GM12878 (cell line): ENCODE data around the gene AP5B1.

Experiments used
- ATF3 ChIP-seq: IDR thresholded peaks from 2 replicates; pipeline ENCODE4 v1.6.1; 2011; ENCODE audit warnings: low read depth, mild to moderate bottlenecking, low read length, moderate library complexity, borderline replicate concordance; ENCODE audit errors: extremely low read depth
- FOXK2 ChIP-seq: fragments of 450-650 bp; IDR thresholded peaks from 2 replicates; pipeline ENCODE4 v1.6.1; 2017; ENCODE audit warnings: mild to moderate bottlenecking, moderate library complexity
- MAX ChIP-seq: IDR thresholded peaks from 2 replicates; pipeline ENCODE4 v1.6.1; 2012; ENCODE audit warnings: low read depth, low read length, improper control_type of control experiment
- MXI1 ChIP-seq: fragments of 150-350 bp; IDR thresholded peaks from 2 replicates; pipeline ENCODE4 v1.6.1; 2011; ENCODE audit warnings: low read depth, mild to moderate bottlenecking, inconsistent platforms, low read length, improper control_type of control experiment
- NFIC ChIP-seq: IDR thresholded peaks from 2 replicates; pipeline ENCODE4 v1.6.1; 2012; ENCODE audit warnings: low read depth, mild to moderate bottlenecking, inconsistent platforms, low read length, moderate library complexity
- NFYB ChIP-seq: IDR thresholded peaks from 2 replicates; pipeline ENCODE4 v1.6.1; 2011; ENCODE audit warnings: low read depth, mild to moderate bottlenecking, low read length, improper control_type of control experiment, moderate library complexity; ENCODE audit not compliant: insufficient read depth
- NRF1 ChIP-seq: conservative IDR thresholded peaks from 2 replicates; pipeline ENCODE4 v1.6.1; 2011; ENCODE audit warnings: mild to moderate bottlenecking, low read depth, low read length, improper control_type of control experiment
- POLR2A ChIP-seq: IDR thresholded peaks from 2 replicates; pipeline ENCODE4 v1.6.1; 2011; ENCODE audit warnings: low read depth, mild to moderate bottlenecking, low read length
- REST ChIP-seq: IDR thresholded peaks from 2 replicates; pipeline ENCODE4 v1.6.1; 2012; ENCODE audit warnings: mild to moderate bottlenecking, low read depth, low read length
- RFX5 ChIP-seq: IDR thresholded peaks from 2 replicates; pipeline ENCODE4 v1.6.1; 2011; ENCODE audit warnings: low read depth, low read length, improper control_type of control experiment
- SIN3A ChIP-seq: IDR thresholded peaks from 2 replicates; pipeline ENCODE4 v1.6.1; 2012; ENCODE audit warnings: low read depth, low read length, improper control_type of control experiment
- YBX1 ChIP-seq: fragments of 450-650 bp; IDR thresholded peaks from 2 replicates; pipeline ENCODE4 v1.6.1; 2016; ENCODE audit warnings: antibody characterized with exemption
- ZNF274 ChIP-seq: IDR thresholded peaks from one replicate; pipeline ENCODE4 v1.8.0; 2011; ENCODE audit not compliant: insufficient read length, insufficient read depth
- TF ChIP-seq, protein P1 (sequence below), 3 experiments: IDR thresholded peaks in 2 of 3; conservative IDR thresholded peaks in 1 of 3; 2 replicates each; pipeline ENCODE4 v1.5.1; 2011; ENCODE audit warnings: low read depth in 3 of 3, low read length in 3 of 3, mild to moderate bottlenecking in 3 of 3, control low read depth in 2 of 3, moderate library complexity in 2 of 3, inconsistent platforms in 1 of 3, mixed read lengths in 1 of 3; ENCODE audit not compliant: control insufficient read depth in 2 of 3, insufficient read depth in 1 of 3; ENCODE audit errors: extremely low read depth in 1 of 3

DNA sequence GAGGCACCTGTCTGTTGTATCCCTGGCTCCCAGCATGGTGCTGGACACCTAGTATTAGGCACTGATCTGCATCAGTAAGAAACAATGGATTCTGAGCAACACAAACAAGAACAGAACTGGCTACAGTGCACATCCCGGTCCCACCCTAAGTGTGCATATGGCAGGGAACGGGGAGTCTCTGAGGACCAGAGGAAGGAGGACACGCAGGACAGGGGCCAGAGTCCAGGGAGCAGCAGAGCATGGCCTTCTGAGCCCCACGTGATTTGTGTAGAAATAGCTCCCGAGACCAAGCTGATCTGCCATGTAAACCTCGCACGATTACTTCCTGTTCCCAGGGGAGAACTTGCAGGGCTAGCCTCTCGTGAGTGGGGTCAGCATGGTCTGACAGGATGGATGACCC lies 40.3 kb upstream of the AP5B1 start:
- TF ChIP-seq ZNF274 (no peak), POLR2A (no peak), NFYB (no peak), YBX1 (no peak), REST (no peak), SIN3A (no peak), NRF1 (no peak), RFX5 (no peak), ATF3 (no peak), MAX (no peak), FOXK2 (no peak), MXI1 (no peak), NFIC (no peak)
- TF ChIP-seq, protein P1, sequence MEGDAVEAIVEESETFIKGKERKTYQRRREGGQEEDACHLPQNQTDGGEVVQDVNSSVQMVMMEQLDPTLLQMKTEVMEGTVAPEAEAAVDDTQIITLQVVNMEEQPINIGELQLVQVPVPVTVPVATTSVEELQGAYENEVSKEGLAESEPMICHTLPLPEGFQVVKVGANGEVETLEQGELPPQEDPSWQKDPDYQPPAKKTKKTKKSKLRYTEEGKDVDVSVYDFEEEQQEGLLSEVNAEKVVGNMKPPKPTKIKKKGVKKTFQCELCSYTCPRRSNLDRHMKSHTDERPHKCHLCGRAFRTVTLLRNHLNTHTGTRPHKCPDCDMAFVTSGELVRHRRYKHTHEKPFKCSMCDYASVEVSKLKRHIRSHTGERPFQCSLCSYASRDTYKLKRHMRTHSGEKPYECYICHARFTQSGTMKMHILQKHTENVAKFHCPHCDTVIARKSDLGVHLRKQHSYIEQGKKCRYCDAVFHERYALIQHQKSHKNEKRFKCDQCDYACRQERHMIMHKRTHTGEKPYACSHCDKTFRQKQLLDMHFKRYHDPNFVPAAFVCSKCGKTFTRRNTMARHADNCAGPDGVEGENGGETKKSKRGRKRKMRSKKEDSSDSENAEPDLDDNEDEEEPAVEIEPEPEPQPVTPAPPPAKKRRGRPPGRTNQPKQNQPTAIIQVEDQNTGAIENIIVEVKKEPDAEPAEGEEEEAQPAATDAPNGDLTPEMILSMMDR (IDR thresholded peaks at IDR 0.05 in 2 of 3, conservative IDR thresholded peaks at IDR 0.05 in 1 of 3; ENCODE audit: control insufficient read depth in 2 of 3, extremely low read depth in 1 of 3, insufficient read depth in 1 of 3, low read depth in 3 of 3, low read length in 3 of 3) = no peak
